ENCODE measurements around the gene PCBP3.
"Not testable (repeated sequence)": the region's sequence is repeated elsewhere in the genome, so short reads cannot be mapped to it uniquely, and the experiment has no call there.

Gene PCBP3

GRCh38 chr21:45698493-45699184 is 55.1 kb downstream of the PCBP3 start:
- no peak for DNase-seq

GRCh38 chr21:45699251-45699942 is 55.9 kb downstream of the PCBP3 start:
- no peak for DNase-seq

GRCh38 chr21:45699966-45700365 is 56.4 kb downstream of the PCBP3 start:
- DNase-seq = no peak

- DNase-seq = no peak
Measured at GRCh38 chr21:45700461-45700860, 56.9 kb downstream of the PCBP3 start.

- DNase-seq = no peak
Measured at GRCh38 chr21:45704311-45705108, 61.0 kb downstream of the PCBP3 start.

- DNase-seq = no peak
Measured at GRCh38 chr21:45706299-45706698, 62.8 kb downstream of the PCBP3 start.

GRCh38 chr21:45709173-45709572 is 65.6 kb downstream of the PCBP3 start:
- no peak for DNase-seq

- DNase-seq = no peak
Measured at GRCh38 chr21:45709696-45710268, 66.3 kb downstream of the PCBP3 start.

GRCh38 chr21:45710306-45710705 is 66.8 kb downstream of the PCBP3 start:
- not testable (repeated sequence) for DNase-seq

GRCh38 chr21:45713613-45714012 is 70.1 kb downstream of the PCBP3 start:
- DNase-seq = no peak

GRCh38 chr21:45715441-45715840 is 71.9 kb downstream of the PCBP3 start:
- no peak for DNase-seq

GRCh38 chr21:45718413-45718812 is 74.9 kb downstream of the PCBP3 start:
- DNase-seq = no peak

- no peak for DNase-seq
Measured at GRCh38 chr21:45719177-45719802, 75.8 kb downstream of the PCBP3 start.

GRCh38 chr21:45720204-45720603 is 76.7 kb downstream of the PCBP3 start:
- DNase-seq = not testable (repeated sequence)

GRCh38 chr21:45721671-45722070 is 78.1 kb downstream of the PCBP3 start:
- no peak for DNase-seq

- no peak for DNase-seq
Measured at GRCh38 chr21:45723049-45723958, 79.8 kb downstream of the PCBP3 start.

GRCh38 chr21:45724345-45724961 is 80.9 kb downstream of the PCBP3 start:
- DNase-seq = no peak

- DNase-seq = no peak
Measured at GRCh38 chr21:45724994-45725843, 81.7 kb downstream of the PCBP3 start.

GRCh38 chr21:45725844-45726200 is 82.3 kb downstream of the PCBP3 start:
- no peak for DNase-seq

- DNase-seq = no peak
Measured at GRCh38 chr21:45726438-45726837, 82.9 kb downstream of the PCBP3 start.

All from central memory CD4-positive, alpha-beta T cell (primary cell).